Osteocyte (in vitro differentiated cells): ENCODE results near the gene TRIM65. TPM values are rescaled to one million over a fixed set of nuclear protein-coding genes. Genes with fewer than 3 reads are reported as not detected.
"Not testable (repeated sequence)": the region's sequence is repeated elsewhere in the genome, so short reads cannot be mapped to it uniquely, and the experiment has no call there.

ENCODE experiments used
- DNase-seq: peaks from one replicate; pipeline ENCODE4 v3.0.0; 2021; ENCODE audit warnings: mixed read lengths; ENCODE audit not compliant: unreplicated experiment; ENCODE audit errors: extremely low spot score
- H3K27ac Mint-ChIP-seq: one replicate; pipeline ENCODE4 v1.8.0; 2021; ENCODE audit warnings: mild to moderate bottlenecking, mixed read lengths; ENCODE audit not compliant: unreplicated experiment
- H3K27me3 Mint-ChIP-seq: one replicate; pipeline ENCODE4 v1.8.0; 2021; ENCODE audit warnings: mixed read lengths; ENCODE audit not compliant: unreplicated experiment
- H3K36me3 Mint-ChIP-seq: one replicate; pipeline ENCODE4 v1.8.0; 2021; ENCODE audit warnings: mixed read lengths; ENCODE audit not compliant: unreplicated experiment
- H3K4me1 Mint-ChIP-seq: one replicate; pipeline ENCODE4 v1.8.0; 2021; ENCODE audit warnings: mixed read lengths; ENCODE audit not compliant: unreplicated experiment
- H3K4me3 Mint-ChIP-seq: one replicate; pipeline ENCODE4 v1.8.0; 2021; ENCODE audit warnings: mild to moderate bottlenecking, moderate library complexity, mixed read lengths; ENCODE audit not compliant: unreplicated experiment
- H3K9me3 Mint-ChIP-seq: one replicate; pipeline ENCODE4 v1.8.0; 2021; ENCODE audit warnings: mixed read lengths; ENCODE audit not compliant: unreplicated experiment
- CTCF ChIP-seq: fragments of 200-600 bp; sonication (generic); IDR thresholded peaks from 2 replicates; pipeline ENCODE4 v1.5.0; 2021; ENCODE audit warnings: antibody characterized with exemption, mild to moderate bottlenecking, moderate library complexity
- total RNA-seq: library from RNA; stranded (reverse); gene quantifications from 2 replicates; pipeline ENCODE4 v1.2.1, GENCODE V29; 2021

Gene TRIM65
- total RNA-seq, 1 donor from 2014 or later = 26.3 TPM

- no peak for DNase-seq
- H3K9me3 Mint-ChIP-seq = no peaks in the 10 kb centered on the region
- H3K4me3 Mint-ChIP-seq = no peak overlapping the region
- H3K36me3 Mint-ChIP-seq = peaks cover 23% of the 10 kb centered on the region
- no peak overlapping the region for H3K27ac Mint-ChIP-seq
- H3K27me3 Mint-ChIP-seq = no peaks in the 10 kb centered on the region
- no peak for TF ChIP-seq CTCF
- H3K4me1 Mint-ChIP-seq = peaks cover 24% of the 10 kb centered on the region
Measured at GRCh38 chr17:75853433-75853832, 43.3 kb downstream of the TRIM65 start.

GRCh38 chr17:75851693-75851991 is 45.1 kb downstream of the TRIM65 start:
- not testable (repeated sequence) for H3K4me3 Mint-ChIP-seq, DNase-seq, H3K9me3 Mint-ChIP-seq, H3K27me3 Mint-ChIP-seq, H3K27ac Mint-ChIP-seq
- H3K4me1 Mint-ChIP-seq = peaks cover 26% of the 10 kb centered on the region
- H3K36me3 Mint-ChIP-seq = peaks cover 34% of the 10 kb centered on the region

GRCh38 chr17:75850928-75851692 is 45.6 kb downstream of the TRIM65 start:
- Mint-ChIP-seq H3K36me3 (peaks cover 35% of the 10 kb centered on the region), H3K4me1 (peaks cover 26% of the 10 kb centered on the region), H3K27me3 (no peaks in the 10 kb centered on the region), H3K27ac (no peak overlapping the region), H3K4me3 (no peak overlapping the region), H3K9me3 (no peaks in the 10 kb centered on the region)
- no peak for TF ChIP-seq CTCF
- no peak for DNase-seq

- Mint-ChIP-seq H3K27ac (no peak overlapping the region), H3K9me3 (no peaks in the 10 kb centered on the region), H3K36me3 (peaks cover 40% of the 10 kb centered on the region), H3K4me1 (peaks cover 39% of the 10 kb centered on the region), H3K4me3 (no peak overlapping the region), H3K27me3 (no peaks in the 10 kb centered on the region)
- DNase-seq = no peak
- TF ChIP-seq CTCF = no peak
Measured at GRCh38 chr17:75849724-75850123, 47.0 kb downstream of the TRIM65 start.

- Mint-ChIP-seq H3K36me3 (peaks cover 40% of the 10 kb centered on the region), H3K4me3 (no peak overlapping the region), H3K27ac (no peak overlapping the region), H3K4me1 (peaks cover 35% of the 10 kb centered on the region), H3K27me3 (no peaks in the 10 kb centered on the region), H3K9me3 (no peaks in the 10 kb centered on the region)
- TF ChIP-seq CTCF = no peak
- no peak for DNase-seq
Measured at GRCh38 chr17:75849279-75849646, 47.5 kb downstream of the TRIM65 start.
